ENCODE data around the gene KIF1B.

The KIF1B gene

GRCh38 chr1:10419351-10419750 lies 209.0 kb downstream of the KIF1B start:
- Histone ChIP-seq H3K79me2 (ENCODE audit: insufficient read depth, low read length) (no peaks in the 10 kb centered on the region), H3F3A (ENCODE audit: insufficient read depth, low read length) (no peaks in the 10 kb centered on the region), H3K4me2 (ENCODE audit: low read length) (no peak overlapping the region), H4K20me1 (ENCODE audit: insufficient read depth, low read length) (no peaks in the 10 kb centered on the region), H3K9me3 (ENCODE audit: low read length) (no peaks in the 10 kb centered on the region), H2AFZ (ENCODE audit: low read length) (no peak overlapping the region), H3K4me1 (ENCODE audit: insufficient read depth, low read length, severe bottlenecking) (no peaks in the 10 kb centered on the region), H3K9ac (ENCODE audit: low read length) (no peak overlapping the region), H3K36me3 (ENCODE audit: insufficient read depth, low read length) (peaks cover 57% of the 10 kb centered on the region), H3K27ac (ENCODE audit: low read depth, low read length, poor library complexity, severe bottlenecking) (no peak overlapping the region), H3K9me2 (ENCODE audit: low read depth, low read length) (no peaks in the 10 kb centered on the region), H3K4me3 (ENCODE audit: low read depth, low read length, poor library complexity, severe bottlenecking) (no peak overlapping the region), H3K27me3 (ENCODE audit: insufficient read depth, low read length) (no peaks in the 10 kb centered on the region)
- no peak for TF ChIP-seq EZH2 (IDR thresholded peaks at IDR 0.05; ENCODE audit: borderline replicate concordance, low read length)
- TF ChIP-seq, protein P1, sequence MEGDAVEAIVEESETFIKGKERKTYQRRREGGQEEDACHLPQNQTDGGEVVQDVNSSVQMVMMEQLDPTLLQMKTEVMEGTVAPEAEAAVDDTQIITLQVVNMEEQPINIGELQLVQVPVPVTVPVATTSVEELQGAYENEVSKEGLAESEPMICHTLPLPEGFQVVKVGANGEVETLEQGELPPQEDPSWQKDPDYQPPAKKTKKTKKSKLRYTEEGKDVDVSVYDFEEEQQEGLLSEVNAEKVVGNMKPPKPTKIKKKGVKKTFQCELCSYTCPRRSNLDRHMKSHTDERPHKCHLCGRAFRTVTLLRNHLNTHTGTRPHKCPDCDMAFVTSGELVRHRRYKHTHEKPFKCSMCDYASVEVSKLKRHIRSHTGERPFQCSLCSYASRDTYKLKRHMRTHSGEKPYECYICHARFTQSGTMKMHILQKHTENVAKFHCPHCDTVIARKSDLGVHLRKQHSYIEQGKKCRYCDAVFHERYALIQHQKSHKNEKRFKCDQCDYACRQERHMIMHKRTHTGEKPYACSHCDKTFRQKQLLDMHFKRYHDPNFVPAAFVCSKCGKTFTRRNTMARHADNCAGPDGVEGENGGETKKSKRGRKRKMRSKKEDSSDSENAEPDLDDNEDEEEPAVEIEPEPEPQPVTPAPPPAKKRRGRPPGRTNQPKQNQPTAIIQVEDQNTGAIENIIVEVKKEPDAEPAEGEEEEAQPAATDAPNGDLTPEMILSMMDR (IDR thresholded peaks at IDR 0.05; ENCODE audit: low read length), result no peak

GRCh38 chr1:10421637-10422036 lies 211.3 kb downstream of the KIF1B start:
- Histone ChIP-seq H3K9ac (ENCODE audit: low read length) (no peak overlapping the region), H4K20me1 (ENCODE audit: insufficient read depth, low read length) (no peaks in the 10 kb centered on the region), H3K4me2 (ENCODE audit: low read length) (no peak overlapping the region), H3K79me2 (ENCODE audit: insufficient read depth, low read length) (no peaks in the 10 kb centered on the region), H3F3A (ENCODE audit: insufficient read depth, low read length) (no peaks in the 10 kb centered on the region), H3K36me3 (ENCODE audit: insufficient read depth, low read length) (peaks cover 36% of the 10 kb centered on the region), H3K9me2 (ENCODE audit: low read depth, low read length) (no peaks in the 10 kb centered on the region), H3K4me3 (ENCODE audit: low read depth, low read length, poor library complexity, severe bottlenecking) (no peak overlapping the region), H3K4me1 (ENCODE audit: insufficient read depth, low read length, severe bottlenecking) (no peaks in the 10 kb centered on the region), H3K27me3 (ENCODE audit: insufficient read depth, low read length) (no peaks in the 10 kb centered on the region), H3K27ac (ENCODE audit: low read depth, low read length, poor library complexity, severe bottlenecking) (no peak overlapping the region), H3K9me3 (ENCODE audit: low read length) (no peaks in the 10 kb centered on the region), H2AFZ (ENCODE audit: low read length) (no peak overlapping the region)
- TF ChIP-seq, protein P1 (IDR thresholded peaks at IDR 0.05; ENCODE audit: low read length), result no peak
- no peak for TF ChIP-seq EZH2 (IDR thresholded peaks at IDR 0.05; ENCODE audit: borderline replicate concordance, low read length)

GRCh38 chr1:10424034-10424433 lies 213.7 kb downstream of the KIF1B start:
- H3K4me1 ChIP-seq (ENCODE audit: insufficient read depth, low read length, severe bottlenecking), result peaks cover 3% of the 10 kb centered on the region
- no peak overlapping the region for H2AFZ ChIP-seq (ENCODE audit: low read length)
- H3K9me2 ChIP-seq (ENCODE audit: low read depth, low read length), result no peaks in the 10 kb centered on the region
- no peak overlapping the region for H3K4me3 ChIP-seq (ENCODE audit: low read depth, low read length, poor library complexity, severe bottlenecking)
- no peaks in the 10 kb centered on the region for H4K20me1 ChIP-seq (ENCODE audit: insufficient read depth, low read length)
- H3F3A ChIP-seq (ENCODE audit: insufficient read depth, low read length), result no peaks in the 10 kb centered on the region
- no peak overlapping the region for H3K9ac ChIP-seq (ENCODE audit: low read length)
- H3K9me3 ChIP-seq (ENCODE audit: low read length), result no peaks in the 10 kb centered on the region
- peaks cover 19% of the 10 kb centered on the region for H3K36me3 ChIP-seq (ENCODE audit: insufficient read depth, low read length)
- no peak overlapping the region for H3K27ac ChIP-seq (ENCODE audit: low read depth, low read length, poor library complexity, severe bottlenecking)
- TF ChIP-seq, protein P1 (IDR thresholded peaks at IDR 0.05; ENCODE audit: low read length), result no peak
- TF ChIP-seq EZH2 (IDR thresholded peaks at IDR 0.05; ENCODE audit: borderline replicate concordance, low read length), result no peak
- H3K79me2 ChIP-seq (ENCODE audit: insufficient read depth, low read length), result no peaks in the 10 kb centered on the region
- H3K27me3 ChIP-seq (ENCODE audit: insufficient read depth, low read length), result no peaks in the 10 kb centered on the region
- no peak overlapping the region for H3K4me2 ChIP-seq (ENCODE audit: low read length)

All from OCI-LY1 (cell line).